Superior temporal gyrus (tissue), 1 donor: Measurements from ENCODE around the gene D2HGDH.
A peak's percentile ranks its signal among the peaks of the same experiment; 100 is the strongest.
"Not testable (repeated sequence)": the region's sequence is repeated elsewhere in the genome, so short reads cannot be mapped to it uniquely, and the experiment has no call there.

Source experiments
- DNase-seq: peaks from one replicate; pipeline ENCODE4 v3.0.0-alpha.2; 2016; ENCODE audit errors: extremely low spot score

D2HGDH gene

DNA sequence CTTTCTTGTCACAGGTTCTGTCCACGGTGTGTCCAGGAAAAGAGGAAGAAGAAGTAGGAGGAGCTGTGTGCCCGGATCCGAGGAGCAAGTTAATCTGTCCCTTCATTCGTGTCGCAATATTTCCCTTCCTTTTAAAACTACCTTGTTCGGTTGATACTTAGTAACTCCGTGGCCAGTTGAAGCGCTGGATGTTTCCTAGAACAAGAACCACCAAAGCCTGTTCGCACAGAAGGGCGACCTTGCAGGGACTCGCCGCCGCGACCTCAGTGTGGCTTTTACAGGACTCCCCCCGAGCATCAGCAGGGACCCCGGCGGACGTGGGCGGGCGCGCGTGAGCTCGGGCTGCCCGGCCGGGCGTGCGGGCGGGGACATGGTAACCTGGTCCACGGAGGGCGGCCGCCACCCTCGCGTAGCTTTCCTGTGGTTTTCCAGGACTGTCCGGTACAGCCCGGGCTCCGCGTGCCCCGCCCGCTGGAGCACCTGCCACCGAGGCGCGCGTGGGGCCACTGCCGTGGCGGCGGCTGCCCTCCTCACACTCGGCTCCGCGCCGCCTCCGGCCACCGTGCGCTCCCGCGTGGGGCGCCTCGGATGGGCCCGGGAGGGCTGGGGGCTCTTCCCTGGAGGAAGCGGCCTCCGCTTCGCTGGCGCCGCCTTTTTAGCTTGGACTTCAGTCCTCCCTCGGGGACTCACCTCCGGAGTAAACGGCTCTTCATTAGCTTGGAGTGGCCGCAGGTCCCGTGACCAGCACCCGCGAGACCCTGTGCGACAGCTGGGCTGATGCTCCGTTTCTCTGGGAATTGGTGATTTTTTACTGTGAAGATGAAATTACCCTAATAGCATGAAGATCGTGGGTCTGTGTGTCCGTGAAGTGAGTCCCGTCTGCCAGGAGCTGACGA lies 9.2 kb upstream of the D2HGDH start:
- no peak for DNase-seq

DNA sequence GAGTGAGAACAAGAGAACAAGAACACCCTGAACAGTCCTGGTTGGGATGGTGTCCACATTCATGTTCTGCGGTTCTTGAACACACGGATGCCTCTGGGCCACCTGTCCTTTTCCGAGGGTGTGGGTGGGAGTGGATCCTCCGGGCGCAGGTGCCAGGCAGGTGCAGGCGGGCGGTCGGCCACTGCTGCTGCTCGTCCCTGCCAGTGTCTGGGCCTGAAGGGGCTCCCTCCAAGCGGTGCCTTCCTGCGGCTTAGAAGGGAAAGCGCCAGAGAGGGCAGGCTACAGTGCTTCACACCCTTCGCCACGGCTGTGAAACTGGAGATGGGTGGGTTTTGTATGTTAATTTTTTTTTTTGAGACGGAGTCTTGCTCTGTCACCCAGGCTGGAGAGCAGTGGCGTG lies 8.0 kb upstream of the D2HGDH start:
- DNase-seq: no peak

DNA sequence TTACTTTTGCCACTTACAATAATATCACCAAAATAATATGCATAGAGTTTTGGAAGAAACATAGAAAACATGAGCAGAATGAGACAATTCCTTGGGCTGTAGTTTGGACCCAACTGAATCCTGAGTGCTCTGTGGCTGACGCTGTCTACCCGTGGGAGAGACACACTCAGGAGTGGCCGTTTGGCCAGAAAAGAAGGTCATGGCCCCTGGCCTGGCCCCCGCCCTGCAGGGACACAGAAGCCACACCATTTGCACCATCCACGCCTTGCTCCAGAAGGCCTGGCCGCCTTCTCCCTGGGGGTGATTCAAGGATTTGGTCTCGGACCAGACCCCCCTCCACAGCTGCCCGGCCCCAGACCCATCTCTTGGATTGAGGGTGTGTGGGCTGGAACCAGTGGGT lies 6.4 kb upstream of the D2HGDH start:
- no peak for DNase-seq

DNA sequence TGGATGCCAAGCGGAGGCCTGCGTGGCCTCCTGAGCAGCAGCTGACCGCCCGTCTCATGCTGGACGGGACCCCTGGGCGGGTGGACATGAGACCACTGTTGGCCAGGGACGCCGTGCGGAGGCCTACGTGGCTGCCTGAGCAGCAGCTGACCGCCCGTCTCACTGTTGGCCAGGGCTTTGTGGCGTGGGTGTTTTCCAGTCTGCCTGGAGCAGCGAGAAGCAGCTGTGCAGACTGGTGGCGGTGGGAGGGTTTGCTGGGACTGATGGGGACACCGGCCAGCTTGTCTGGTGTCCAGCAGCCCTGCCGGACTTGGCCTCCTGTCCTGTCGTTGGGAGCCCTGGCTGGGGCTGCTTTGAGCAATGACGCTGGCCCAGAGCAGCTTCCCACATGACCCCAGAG lies 5.8 kb upstream of the D2HGDH start:
- peak; percentile 68 for DNase-seq

DNA sequence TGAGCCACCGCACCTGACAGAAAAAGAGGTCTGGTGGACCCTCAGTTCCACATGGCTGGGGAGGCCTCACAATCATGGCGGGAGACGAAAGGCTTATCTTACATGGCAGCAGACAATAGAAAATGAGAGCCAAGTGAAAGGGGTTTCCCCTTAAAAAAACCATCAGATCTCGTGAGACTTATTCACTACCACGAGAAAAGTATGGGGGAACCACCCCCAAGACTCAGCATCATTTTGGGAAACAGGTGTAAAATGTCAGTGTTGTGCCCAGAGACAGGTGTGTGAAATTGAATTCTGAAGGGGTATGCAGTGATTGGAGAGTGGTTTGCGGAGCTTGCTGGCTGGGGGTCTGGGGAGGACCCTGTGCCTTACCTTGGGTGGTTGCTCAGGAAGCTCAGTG lies 4.6 kb upstream of the D2HGDH start:
- no peak for DNase-seq

DNA sequence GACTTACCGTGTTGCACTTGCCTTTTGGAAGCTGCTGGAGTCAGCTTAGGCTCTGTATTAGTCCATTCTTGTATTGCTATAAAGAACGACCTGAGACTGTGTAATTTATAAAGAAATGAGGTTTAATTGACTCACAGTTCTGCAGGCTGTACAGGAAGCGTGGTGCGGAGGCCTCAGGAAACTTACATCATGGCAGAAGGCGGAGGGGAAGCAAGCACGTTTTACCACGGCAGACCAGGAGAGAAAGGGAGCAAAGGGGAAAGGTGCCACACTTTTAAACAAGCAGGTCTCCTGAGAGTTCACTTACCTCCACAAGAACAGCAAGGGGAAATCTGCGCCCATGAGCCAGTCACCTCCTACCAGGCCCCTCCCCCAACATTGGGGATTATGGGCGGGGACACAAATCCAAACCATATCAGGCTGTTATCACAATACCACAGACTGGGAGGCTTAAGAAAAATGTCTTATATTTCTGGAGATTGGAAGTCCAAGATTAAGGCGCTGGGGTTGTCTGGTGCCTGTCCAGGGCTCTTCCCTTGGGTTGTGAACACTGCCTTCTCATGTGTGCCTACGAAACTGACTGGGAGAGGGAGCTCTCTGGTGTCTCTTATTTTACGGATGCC lies 3.6 kb upstream of the D2HGDH start:
- DNase-seq: no peak

DNA sequence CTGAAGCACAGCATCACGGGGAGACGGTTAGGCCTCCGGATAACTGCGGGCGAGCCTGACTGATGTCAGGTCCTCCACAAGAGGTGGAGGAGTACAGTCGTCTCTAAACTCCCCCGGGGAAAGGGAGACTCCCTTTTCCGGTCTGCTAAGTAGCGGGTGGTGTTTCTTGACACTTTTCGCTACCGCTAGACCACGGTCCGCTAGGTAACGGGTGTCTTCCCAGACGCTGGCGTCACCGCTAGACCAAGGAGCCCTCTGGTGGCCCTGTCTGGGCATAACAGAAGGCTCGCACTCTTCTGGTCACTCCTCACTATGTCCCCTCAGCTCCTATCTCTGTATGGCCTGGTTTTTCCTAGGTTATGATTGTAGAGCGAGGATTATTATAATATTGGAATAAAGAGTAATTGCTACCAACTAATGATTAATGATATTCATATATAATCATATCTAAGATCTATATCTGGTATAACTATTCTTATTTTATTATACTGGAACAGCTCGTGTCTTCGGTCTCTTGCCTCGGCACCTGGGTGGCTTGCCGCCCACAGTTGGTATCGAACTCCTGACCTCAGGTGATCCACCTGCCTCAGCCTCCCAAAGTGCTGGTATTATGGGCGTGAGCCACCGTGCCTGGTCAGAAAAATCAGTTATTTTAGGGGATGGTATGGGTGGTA lies 1.8 kb upstream of the D2HGDH start:
- peak; percentile 69 for DNase-seq

DNA sequence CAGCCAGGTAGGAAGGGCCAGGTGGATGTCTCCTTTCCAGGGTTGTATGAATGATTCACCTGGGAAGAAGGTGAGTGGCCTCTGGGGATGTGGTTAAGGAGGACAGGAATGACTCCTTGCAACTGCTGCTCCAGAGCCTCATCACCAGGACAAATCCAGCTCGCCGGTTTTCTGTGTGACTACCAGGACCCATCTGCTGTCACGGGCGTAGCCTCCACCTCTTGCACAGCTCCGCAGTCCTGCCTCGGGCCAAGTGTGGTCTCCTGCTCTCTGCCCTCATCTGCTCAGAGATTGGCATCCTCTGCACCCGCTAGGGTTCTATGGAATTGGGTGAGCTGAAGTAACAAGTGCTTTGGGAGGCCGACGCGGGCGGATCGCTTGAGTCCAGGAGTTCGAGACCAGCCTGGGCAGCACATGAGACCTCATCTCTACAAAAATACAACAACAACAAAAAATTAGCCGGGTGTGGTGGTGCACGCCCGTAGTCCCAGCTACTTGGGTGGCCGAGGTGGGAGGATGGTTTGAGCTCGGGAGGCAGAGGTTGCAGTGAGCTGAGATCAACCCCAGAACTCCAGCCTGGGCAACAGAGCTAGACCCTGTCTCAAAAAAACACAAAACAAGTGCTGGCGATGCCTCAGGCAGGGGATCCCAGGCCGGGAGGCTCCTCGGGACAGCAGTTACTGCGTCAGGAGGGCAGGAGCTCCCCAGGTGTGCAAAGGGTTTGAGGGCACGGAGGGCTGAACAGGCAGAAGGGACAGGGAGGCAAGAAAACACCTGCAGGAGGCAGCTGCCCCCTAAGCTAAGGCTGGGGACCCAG lies 831 bp upstream of the D2HGDH start:
- no peak for DNase-seq

DNA sequence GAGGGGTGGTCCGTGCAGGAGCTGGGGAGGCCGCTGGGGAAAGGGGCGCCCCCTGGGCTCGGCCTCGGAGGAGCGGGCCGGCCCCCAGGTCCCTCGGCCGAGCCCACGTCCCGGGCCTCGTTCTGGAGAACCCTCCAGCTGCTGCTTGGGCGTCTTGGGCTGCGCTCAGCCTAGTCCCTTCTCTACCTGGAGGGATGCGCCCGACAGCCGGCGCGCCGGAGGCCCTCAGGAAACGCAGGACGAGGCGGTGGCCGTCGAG lies 293 bp upstream of the D2HGDH start:
- no peak for DNase-seq

DNA sequence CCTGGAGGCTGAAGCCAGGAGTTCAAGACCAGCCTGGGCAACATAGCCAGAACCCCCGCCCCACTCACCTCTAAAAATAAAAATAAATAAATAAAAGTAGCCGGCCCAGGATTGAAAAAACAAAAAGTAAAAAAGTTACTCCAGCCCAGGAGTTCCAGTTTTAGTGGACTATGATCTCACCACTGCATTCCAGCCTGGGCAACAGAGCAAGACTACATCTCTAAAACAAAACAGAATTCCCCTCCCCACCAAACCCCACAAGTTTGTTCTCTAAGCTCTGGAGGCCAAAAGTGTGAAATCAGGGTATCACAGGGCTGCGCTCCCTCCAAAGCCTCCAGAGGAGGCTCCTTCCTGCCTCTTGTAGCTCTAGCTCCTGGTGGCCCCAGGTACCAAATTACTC lies 1.7 kb downstream of the D2HGDH start:
- no peak for DNase-seq

DNA sequence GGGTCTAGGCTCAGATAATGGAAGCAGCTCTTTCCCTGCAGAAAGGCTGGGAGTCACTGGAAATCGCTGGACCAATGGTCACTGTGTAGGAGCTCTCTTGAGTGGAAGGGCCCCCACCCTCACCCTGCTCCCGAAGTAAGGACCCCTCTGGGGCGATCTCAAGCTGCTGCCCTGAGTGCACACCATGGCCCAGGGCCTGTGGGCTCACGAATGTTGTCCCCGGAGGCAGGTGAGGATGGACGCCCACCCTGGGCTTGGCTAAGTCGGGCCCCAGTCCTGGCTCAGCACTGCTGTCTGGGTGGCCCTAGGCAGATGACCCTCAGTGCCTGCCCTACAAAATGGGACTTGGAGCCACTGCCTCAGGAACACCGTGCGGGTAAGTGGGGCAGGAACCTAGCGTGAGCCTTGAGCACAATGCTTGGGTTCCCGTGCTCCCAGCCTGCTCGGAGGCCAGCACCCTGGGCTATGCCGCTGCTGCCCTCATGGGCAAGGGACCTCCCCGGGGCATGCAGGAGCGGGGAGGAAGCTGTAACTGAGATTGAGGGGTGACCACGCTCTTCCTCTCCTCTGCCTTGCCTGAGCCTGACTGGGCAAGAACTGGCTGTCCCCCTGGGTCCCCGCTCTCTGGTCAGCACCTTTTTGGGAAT lies 3.7 kb downstream of the D2HGDH start:
- no peak for DNase-seq

DNA sequence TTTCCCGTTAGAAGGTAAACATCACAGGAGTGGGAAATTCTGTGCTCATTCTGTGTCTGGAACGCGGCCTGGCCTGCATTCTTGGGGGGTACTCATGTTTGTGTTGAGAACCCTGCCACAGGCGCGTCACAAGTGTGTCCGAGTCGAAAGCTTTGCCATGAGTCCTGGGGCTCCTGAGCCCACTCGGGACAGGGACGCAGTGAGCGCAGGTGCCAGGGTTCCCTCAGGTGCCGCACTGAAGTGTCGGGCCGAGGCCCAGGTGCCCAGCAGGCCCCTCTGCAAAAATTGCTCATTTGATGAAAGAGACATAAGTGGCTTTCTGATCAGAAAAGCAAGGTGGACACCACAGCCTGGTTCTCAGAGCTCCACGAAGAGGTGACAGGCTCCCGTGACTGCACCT lies 4.7 kb downstream of the D2HGDH start:
- DNase-seq: no peak

DNA sequence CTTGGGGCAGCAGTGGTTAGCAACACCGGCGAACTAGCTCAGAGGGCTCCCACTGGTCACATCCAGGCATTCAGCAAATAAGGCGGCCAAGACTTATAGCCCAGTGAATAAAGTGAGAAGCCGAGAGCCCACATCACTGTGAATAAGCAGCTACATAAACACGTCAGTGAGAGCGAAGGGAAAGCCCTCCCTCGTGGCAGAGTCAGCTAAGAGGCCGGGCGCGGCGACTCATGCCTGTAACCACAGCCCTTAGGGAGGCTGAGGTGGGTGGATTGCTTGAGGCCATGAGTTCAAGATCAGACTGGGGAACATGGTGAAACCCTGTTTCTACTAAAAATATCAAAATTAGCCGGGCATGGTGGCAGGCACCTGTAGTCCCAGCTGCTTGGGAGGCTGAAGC lies 5.2 kb downstream of the D2HGDH start:
- no peak for DNase-seq

DNA sequence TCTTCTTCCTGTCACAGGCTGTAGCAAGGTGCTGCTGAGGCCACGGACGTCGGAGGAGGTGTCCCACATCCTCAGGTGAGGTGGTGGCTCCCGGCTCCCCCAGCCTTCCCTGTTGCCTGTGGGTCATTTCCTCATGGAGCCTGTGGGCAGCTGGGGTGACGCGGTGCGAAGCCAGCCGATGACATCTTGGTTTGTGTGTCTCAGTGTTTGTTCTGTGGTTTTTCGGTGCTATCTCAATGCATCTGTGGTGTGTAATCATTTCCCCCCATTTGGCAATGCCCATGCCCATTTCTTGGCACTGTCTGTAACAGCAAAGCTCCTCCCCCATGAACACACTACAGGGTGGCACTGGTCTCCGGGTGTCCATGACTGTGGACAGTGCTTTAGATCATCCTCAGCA lies 6.6 kb downstream of the D2HGDH start:
- DNase-seq: no peak

DNA sequence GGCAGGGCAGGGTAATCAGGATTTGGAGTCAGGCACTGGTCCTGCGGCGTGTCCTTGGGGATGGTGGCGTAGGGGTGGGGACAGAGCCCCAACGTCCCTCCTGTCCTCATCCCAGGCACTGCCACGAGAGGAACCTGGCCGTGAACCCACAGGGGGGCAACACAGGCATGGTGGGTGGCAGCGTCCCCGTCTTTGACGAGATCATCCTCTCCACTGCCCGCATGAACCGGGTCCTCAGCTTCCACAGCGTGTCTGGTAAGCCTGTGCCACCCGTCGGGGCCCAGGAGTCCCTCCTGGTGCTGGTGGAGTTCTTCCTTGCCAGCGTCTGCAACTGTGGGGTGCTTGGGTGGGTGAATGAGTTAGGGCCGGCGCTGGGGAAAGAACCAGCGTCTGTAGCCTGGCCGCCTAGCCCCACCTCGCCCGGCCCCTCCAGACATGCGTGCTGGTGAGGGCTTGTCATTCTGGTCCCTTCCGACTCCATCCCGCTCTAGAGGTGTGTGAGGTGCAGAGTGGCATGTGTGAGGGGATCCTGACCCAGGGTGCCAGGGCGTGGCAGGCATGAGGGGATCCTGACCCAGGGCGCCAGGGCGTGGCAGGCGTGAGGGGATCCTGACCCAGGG lies 8.0 kb downstream of the D2HGDH start:
- DNase-seq: no peak

DNA sequence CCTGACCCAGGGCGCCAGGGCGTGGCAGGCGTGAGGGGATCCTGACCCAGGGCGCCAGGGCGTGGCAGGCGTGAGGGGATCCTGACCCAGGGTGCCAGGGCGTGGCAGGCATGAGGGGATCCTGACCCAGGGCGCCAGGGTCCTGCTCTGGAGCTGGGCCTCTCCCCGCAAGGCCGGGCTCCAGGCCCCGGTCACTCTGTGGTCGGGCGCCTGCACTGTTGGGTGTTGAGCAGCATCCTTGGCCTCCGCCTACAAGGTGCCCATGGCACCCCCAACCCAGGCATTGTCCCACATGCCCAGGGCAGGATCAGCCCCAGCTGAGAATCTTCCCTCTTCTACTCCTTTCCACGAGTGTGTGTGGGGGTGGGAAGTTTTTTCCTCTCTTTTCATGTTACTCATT lies 8.6 kb downstream of the D2HGDH start:
- DNase-seq: not testable (repeated sequence)

DNA sequence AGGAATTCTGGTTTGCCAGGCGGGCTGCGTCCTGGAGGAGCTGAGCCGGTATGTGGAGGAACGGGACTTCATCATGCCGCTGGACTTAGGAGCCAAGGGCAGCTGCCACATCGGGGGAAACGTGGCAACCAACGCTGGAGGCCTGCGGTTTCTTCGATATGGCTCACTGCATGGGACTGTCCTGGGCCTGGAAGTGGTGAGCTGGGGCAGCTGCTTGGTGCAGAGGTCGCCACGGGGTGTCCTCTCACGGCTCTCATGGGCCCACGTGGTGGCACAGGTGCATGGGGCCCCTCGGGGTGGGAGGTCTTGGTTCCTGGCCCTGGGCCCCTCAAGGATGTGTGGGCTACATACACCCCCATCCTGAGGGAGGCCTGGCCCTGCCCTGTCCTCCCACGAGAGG lies 9.2 kb downstream of the D2HGDH start:
- no peak for DNase-seq

DNA sequence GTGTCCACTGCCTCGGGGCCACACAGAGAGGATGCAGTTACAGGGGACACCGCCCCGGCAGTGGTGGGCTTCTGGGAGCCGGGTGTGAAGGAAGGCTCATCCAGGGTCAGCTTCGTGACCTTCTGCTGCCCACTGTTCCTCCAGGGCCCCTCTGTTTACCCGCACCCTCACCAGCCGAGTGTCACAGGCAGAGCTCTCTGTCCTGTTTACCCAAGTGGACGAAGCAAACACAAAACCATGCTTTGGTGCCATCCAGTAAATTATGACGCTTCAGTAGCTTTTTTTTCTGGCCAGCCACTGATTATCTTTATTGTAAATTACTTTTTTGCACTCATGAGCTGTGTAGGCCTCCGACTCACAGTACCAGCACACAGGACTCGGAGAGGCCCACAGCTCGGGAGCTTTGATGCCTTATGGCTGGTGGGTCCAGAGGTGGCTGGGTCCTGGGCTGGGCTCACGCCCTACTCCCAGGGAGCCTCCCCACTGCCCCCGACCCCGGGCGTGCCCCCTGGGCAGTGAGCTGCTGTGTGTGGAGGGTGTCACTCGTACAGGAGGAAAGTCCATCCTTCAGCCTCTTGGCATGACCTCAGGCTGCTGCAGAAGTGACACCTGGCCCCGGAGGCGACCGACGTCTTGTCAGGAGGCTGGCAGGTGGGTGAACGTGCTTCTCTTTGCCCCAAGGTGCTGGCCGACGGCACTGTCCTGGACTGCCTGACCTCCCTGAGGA lies 9.8 kb downstream of the D2HGDH start:
- DNase-seq: no peak

DNA sequence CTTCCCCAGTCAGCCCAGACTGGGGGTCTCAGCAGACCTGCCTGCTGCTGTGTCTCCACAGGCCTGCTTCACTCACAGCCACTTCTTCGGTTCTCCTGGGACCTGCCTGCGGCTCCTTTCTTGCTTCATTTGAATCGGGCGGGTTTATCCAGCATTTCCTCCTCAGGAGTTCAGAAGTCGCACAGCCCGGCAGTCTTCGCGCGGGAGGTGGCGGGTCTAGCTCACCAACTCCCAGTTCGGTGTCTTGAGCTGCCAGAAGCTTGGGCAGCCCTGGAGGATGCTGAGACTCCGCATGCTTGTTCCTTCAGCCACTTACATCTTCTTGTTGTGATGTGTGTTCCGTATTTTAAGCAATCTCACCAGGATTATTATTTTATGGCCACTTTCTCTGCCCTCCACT lies 10.8 kb downstream of the D2HGDH start:
- no peak for DNase-seq

DNA sequence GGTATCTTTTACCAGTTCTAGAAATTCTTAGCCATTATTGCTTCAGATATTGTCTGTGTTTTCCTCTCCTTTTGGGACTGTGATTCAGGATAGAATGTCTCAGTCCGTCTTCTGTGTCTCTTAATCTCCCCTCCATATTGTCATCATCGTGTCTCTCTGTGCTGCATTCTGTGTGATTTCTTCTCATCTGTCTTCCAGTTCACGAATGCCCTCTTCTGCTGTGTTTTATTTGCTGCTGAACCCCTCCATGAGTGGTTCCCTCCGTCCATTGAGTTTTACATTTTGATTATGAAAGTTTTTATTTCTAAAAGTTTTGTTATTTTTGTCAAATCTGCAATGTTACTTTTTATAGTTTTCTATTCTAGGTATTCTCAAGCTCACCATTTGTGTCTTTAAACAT lies 11.7 kb downstream of the D2HGDH start:
- no peak for DNase-seq
